ENCODE measurements around the gene PCARE. TPM values are rescaled to one million over a fixed set of nuclear protein-coding genes. Genes with fewer than 3 reads are reported as not detected.
"Not testable (repeated sequence)": the region's sequence is repeated elsewhere in the genome, so short reads cannot be mapped to it uniquely, and the experiment has no call there.

PCARE gene
- total RNA-seq, 2 donors from 2014 or later: not detected

GRCh38 chr2:29106256-29106655 is 31.9 kb upstream of the PCARE start:
- no peak for DNase-seq
- intact Hi-C loops (cut with DNase I): no loop called here
- H3K9me3 ChIP-seq: no peaks in the 10 kb centered on the region
- H3K4me3 ChIP-seq: no peak overlapping the region
- no peaks in the 10 kb centered on the region for H3K27me3 ChIP-seq
- H3K4me1 ChIP-seq: no peaks in the 10 kb centered on the region
- no peak for TF ChIP-seq CTCF (IDR thresholded peaks at IDR 0.05)
- H3K36me3 ChIP-seq: no peaks in the 10 kb centered on the region
- no peak overlapping the region for H3K27ac ChIP-seq
- H3K9ac ChIP-seq (ENCODE audit: low read depth in 2 of 2, low read length in 2 of 2): no peak overlapping the region

- intact Hi-C loops (cut with DNase I): no loop called here
- Histone ChIP-seq H3K4me1 (no peaks in the 10 kb centered on the region), H3K4me3 (no peak overlapping the region), H3K9ac (ENCODE audit: low read depth in 2 of 2, low read length in 2 of 2) (no peak overlapping the region), H3K9me3 (no peaks in the 10 kb centered on the region), H3K36me3 (no peaks in the 10 kb centered on the region), H3K27ac (no peak overlapping the region), H3K27me3 (no peaks in the 10 kb centered on the region)
- no peak for TF ChIP-seq CTCF (IDR thresholded peaks at IDR 0.05)
- DNase-seq: no peak
Measured at GRCh38 chr2:29105375-29105774, 31.1 kb upstream of the PCARE start.

- intact Hi-C loops (cut with DNase I): no loop called here
- no peak for DNase-seq
- no peaks in the 10 kb centered on the region for H3K27me3 ChIP-seq
- H3K9me3 ChIP-seq: no peaks in the 10 kb centered on the region
- TF ChIP-seq CTCF (IDR thresholded peaks at IDR 0.05): no peak
- H3K4me3 ChIP-seq: no peak overlapping the region
- no peaks in the 10 kb centered on the region for H3K4me1 ChIP-seq
- no peaks in the 10 kb centered on the region for H3K36me3 ChIP-seq
- H3K9ac ChIP-seq (ENCODE audit: low read depth in 2 of 2, low read length in 2 of 2): no peak overlapping the region
- H3K27ac ChIP-seq: no peak overlapping the region
Measured at GRCh38 chr2:29104688-29105087, 30.4 kb upstream of the PCARE start.

GRCh38 chr2:29100564-29100963 is 26.2 kb upstream of the PCARE start:
- H3K9ac ChIP-seq (ENCODE audit: low read depth in 2 of 2, low read length in 2 of 2): no peak overlapping the region
- no peaks in the 10 kb centered on the region for H3K27me3 ChIP-seq
- H3K4me3 ChIP-seq: no peak overlapping the region
- H3K9me3 ChIP-seq: no peaks in the 10 kb centered on the region
- no peak for TF ChIP-seq CTCF (IDR thresholded peaks at IDR 0.05)
- H3K4me1 ChIP-seq: no peaks in the 10 kb centered on the region
- DNase-seq: no peak
- no peaks in the 10 kb centered on the region for H3K36me3 ChIP-seq
- intact Hi-C loops (cut with DNase I): no loop called here
- no peak overlapping the region for H3K27ac ChIP-seq

GRCh38 chr2:29097569-29097968 is 23.2 kb upstream of the PCARE start:
- Histone ChIP-seq H3K27me3 (no peaks in the 10 kb centered on the region), H3K27ac (no peak overlapping the region), H3K9ac (ENCODE audit: low read depth in 2 of 2, low read length in 2 of 2) (no peak overlapping the region), H3K9me3 (no peaks in the 10 kb centered on the region), H3K4me3 (no peak overlapping the region), H3K4me1 (no peaks in the 10 kb centered on the region), H3K36me3 (no peaks in the 10 kb centered on the region)
- TF ChIP-seq CTCF (IDR thresholded peaks at IDR 0.05): no peak
- intact Hi-C loops (cut with DNase I): no loop called here
- no peak for DNase-seq

- Histone ChIP-seq H3K4me1 (no peaks in the 10 kb centered on the region), H3K27ac (no peak overlapping the region), H3K4me3 (no peak overlapping the region), H3K27me3 (no peaks in the 10 kb centered on the region), H3K36me3 (no peaks in the 10 kb centered on the region), H3K9ac (ENCODE audit: low read depth in 2 of 2, low read length in 2 of 2) (no peak overlapping the region), H3K9me3 (no peaks in the 10 kb centered on the region)
- intact Hi-C loops (cut with DNase I): no loop called here
- no peak for TF ChIP-seq CTCF (IDR thresholded peaks at IDR 0.05)
- DNase-seq: no peak
Measured at GRCh38 chr2:29096969-29097368, 22.6 kb upstream of the PCARE start.

- H3K4me1 ChIP-seq; DNase-seq; H3K27ac ChIP-seq; H3K4me3 ChIP-seq; intact Hi-C loops (cut with DNase I); H3K27me3 ChIP-seq; H3K9ac ChIP-seq (ENCODE audit: low read depth in 2 of 2, low read length in 2 of 2); H3K36me3 ChIP-seq; H3K9me3 ChIP-seq: not testable (repeated sequence)
Measured at GRCh38 chr2:29090311-29090710, 16.0 kb upstream of the PCARE start.
